Natural killer cell (primary cell): ENCODE measurements around the gene SORCS2. TPM values are rescaled to one million over a fixed set of nuclear protein-coding genes. Genes with fewer than 3 reads are reported as not detected.

Source experiments
- ATAC-seq, 3 donors: fragments of 150-1000 bp in 2 of 3; fragments of 200-7000 bp in 1 of 3; cut with Tn5 transposase; 1 replicate in 1 of 3; 2 replicates in 2 of 3; pipeline ENCODE4 v1.10.0; 2021; ENCODE audit warnings: mild to moderate bottlenecking in 2 of 3, moderate library complexity in 2 of 3
- DNase-seq, 2 donors: peaks; one replicate each; pipeline versions ENCODE4 v3.0.0 to v3.0.0-alpha.2; 2013 to 2021; ENCODE audit warnings: mixed read lengths in 1 of 2
- H3K27ac ChIP-seq: one replicate; pipeline ENCODE4 v1.5.1; 2013; ENCODE audit warnings: mild to moderate bottlenecking, low read length
- H3K27me3 ChIP-seq: one replicate; pipeline ENCODE4 v1.6.1; 2013; ENCODE audit warnings: low read length; ENCODE audit not compliant: control insufficient read depth, insufficient read depth
- H3K36me3 ChIP-seq: one replicate; pipeline ENCODE4 v1.6.1; 2013; ENCODE audit warnings: low read length; ENCODE audit not compliant: control insufficient read depth, insufficient read depth
- H3K4me1 ChIP-seq: one replicate; pipeline ENCODE4 v1.6.1; 2013; ENCODE audit warnings: low read length; ENCODE audit not compliant: control insufficient read depth, insufficient read depth
- H3K4me3 ChIP-seq: one replicate; pipeline ENCODE4 v1.5.1; 2013; ENCODE audit warnings: low read length
- H3K9me3 ChIP-seq: one replicate; pipeline ENCODE4 v1.6.1; 2013; ENCODE audit warnings: low read length; ENCODE audit not compliant: control insufficient read depth, insufficient read depth
- H3K27ac Mint-ChIP-seq, 2 donors: one replicate each; pipeline ENCODE4 v1.8.0; 2022; ENCODE audit warnings: mild to moderate bottlenecking in 2 of 2, mixed read lengths in 2 of 2, moderate library complexity in 1 of 2
- H3K27me3 Mint-ChIP-seq, 2 donors: one replicate each; pipeline ENCODE4 v1.8.0; 2022; ENCODE audit warnings: low read depth in 2 of 2, mixed read lengths in 2 of 2
- H3K36me3 Mint-ChIP-seq: one replicate; pipeline ENCODE4 v1.8.0; 2022; ENCODE audit warnings: mixed read lengths
- H3K4me1 Mint-ChIP-seq, 2 donors: one replicate each; pipeline ENCODE4 v1.8.0; 2022; ENCODE audit warnings: mixed read lengths in 2 of 2
- H3K4me3 Mint-ChIP-seq: one replicate; pipeline ENCODE4 v1.8.0; 2022; ENCODE audit warnings: mild to moderate bottlenecking, moderate library complexity, mixed read lengths
- H3K9me3 Mint-ChIP-seq, 2 donors: one replicate each; pipeline ENCODE4 v1.8.0; 2022; ENCODE audit warnings: mixed read lengths in 2 of 2
- CTCF ChIP-seq: fragments of 200-600 bp; IDR thresholded peaks from one replicate; pipeline ENCODE4 v1.8.0; 2022; ENCODE audit warnings: antibody characterized with exemption
- WGBS: methylation state at CpG from one replicate; pipeline ENCODE4 v1.1.7; 2013; ENCODE audit warnings: missing lambda C conversion rate; ENCODE audit not compliant: insufficient coverage; 5-methylcytosine and 5-hydroxymethylcytosine counted together
- intact Hi-C: fragments of 100-400 bp; cut with micrococcal nuclease; formaldehyde crosslinking; loops from one replicate; pipeline ENCODE4 v1.14.2; 2022
- total RNA-seq, 4 donors: library from RNA; stranded (reverse); fragments of 120-200 nt in 1 of 4; gene quantifications; one replicate each; pipeline versions ENCODE4 v1.2.3 to v1.2.4, GENCODE V29; 2013 to 2022

The SORCS2 gene
- total RNA-seq, 3 donors from 2014 or later (not counting 1 experiment from before 2014, with no cell fraction given), result 1.2 to 2.5 (median 1.4) TPM

GRCh38 chr4:7652451-7652881, 460.1 kb downstream of the SORCS2 start:
- Histone ChIP-seq H3K27me3 (no peaks in the 10 kb centered on the region), H3K9me3 (no peaks in the 10 kb centered on the region), H3K4me1 (peaks cover 96% of the 10 kb centered on the region), H3K36me3 (no peaks in the 10 kb centered on the region), H3K4me3 (peak overlapping the region; percentile 8), H3K27ac (peak overlapping the region; percentile 90)
- no peaks in the 10 kb centered on the region for H3K36me3 Mint-ChIP-seq
- 36% methylated on average over 8 of the region's 8 CpGs for WGBS
- DNase-seq (peak; percentile 33 to 55), ATAC-seq (peak in 2 of 3 donors; percentile 30 to 33)
- peaks cover 53 to 79% of the 10 kb centered on the region in 2 donors for H3K4me1 Mint-ChIP-seq
- TF ChIP-seq CTCF, result no peak
- intact Hi-C loops, result loop anchor here (5.0 kb wide), 2 partner anchors 130 to 315 kb away; no protein-coding TSS in a partner anchor
- H3K9me3 Mint-ChIP-seq, result no peaks in the 10 kb centered on the region
- H3K27ac Mint-ChIP-seq, result peak overlapping the region; percentile 98 to 99
- H3K27me3 Mint-ChIP-seq, result no peaks in the 10 kb centered on the region
- H3K4me3 Mint-ChIP-seq, result peak overlapping the region; percentile 90

DNA sequence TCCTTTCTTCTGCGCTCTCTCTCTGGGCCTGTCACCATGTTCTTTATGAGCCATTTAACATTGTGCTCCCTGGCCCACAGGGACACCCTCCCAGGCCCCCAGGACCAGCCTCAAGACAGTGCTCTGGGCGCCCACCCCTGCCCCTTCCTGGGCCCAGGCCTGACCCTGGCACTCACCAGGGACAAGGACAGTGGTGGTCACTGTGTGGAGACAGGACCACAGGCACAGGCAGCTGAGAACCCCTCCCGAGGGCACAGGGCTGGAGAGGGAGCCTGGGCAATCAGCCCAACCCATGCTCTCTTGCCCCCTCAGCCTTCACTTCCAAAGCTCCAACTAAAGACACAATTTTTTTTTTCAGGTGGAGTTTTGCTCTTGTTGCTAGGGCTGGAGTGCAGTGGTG, 460.6 kb downstream of the SORCS2 start:
- Mint-ChIP-seq H3K4me3 (peak overlapping the region; percentile 90), H3K36me3 (no peaks in the 10 kb centered on the region), H3K9me3 (no peaks in the 10 kb centered on the region), H3K4me1 (peaks cover 49 to 74% of the 10 kb centered on the region in 2 donors), H3K27me3 (no peaks in the 10 kb centered on the region), H3K27ac (peak overlapping the region; percentile 98 to 99)
- no peak for DNase-seq
- Histone ChIP-seq H3K4me3 (no peak overlapping the region), H3K4me1 (peaks cover 92% of the 10 kb centered on the region), H3K36me3 (no peaks in the 10 kb centered on the region), H3K9me3 (no peaks in the 10 kb centered on the region), H3K27me3 (no peaks in the 10 kb centered on the region), H3K27ac (peak overlapping the region; percentile 90)
- no peak for ATAC-seq
- intact Hi-C loops, result loop anchor here (5.0 kb wide), 2 partner anchors 131 to 314 kb away; no protein-coding TSS in a partner anchor
- no peak for TF ChIP-seq CTCF
- 23% methylated on average over 3 of the region's 3 CpGs for WGBS

GRCh38 chr4:7653510-7654369, 461.4 kb downstream of the SORCS2 start:
- intact Hi-C loops, result loop anchor here (5.0 kb wide), 2 partner anchors 131 to 314 kb away; no protein-coding TSS in a partner anchor
- H3K4me1 Mint-ChIP-seq, result peaks cover 41 to 66% of the 10 kb centered on the region in 2 donors
- 79% methylated on average over 23 of the region's 23 CpGs for WGBS
- H3K27ac Mint-ChIP-seq, result peak overlapping the region; percentile 98 to 99
- TF ChIP-seq CTCF, result no peak
- H3K4me3 Mint-ChIP-seq, result peak overlapping the region; percentile 7
- no peaks in the 10 kb centered on the region for H3K9me3 Mint-ChIP-seq
- DNase-seq (no peak), ATAC-seq (no peak)
- no peaks in the 10 kb centered on the region for H3K27me3 ChIP-seq
- H3K27ac ChIP-seq, result peak overlapping the region; percentile 90
- no peaks in the 10 kb centered on the region for H3K9me3 ChIP-seq
- H3K27me3 Mint-ChIP-seq, result no peaks in the 10 kb centered on the region
- no peaks in the 10 kb centered on the region for H3K36me3 ChIP-seq
- peaks cover 83% of the 10 kb centered on the region for H3K4me1 ChIP-seq
- no peak overlapping the region for H3K4me3 ChIP-seq
- H3K36me3 Mint-ChIP-seq, result no peaks in the 10 kb centered on the region
